Measurements from ENCODE around the gene NABP1. TPM values are rescaled to one million over a fixed set of nuclear protein-coding genes. Genes with fewer than 3 reads are reported as not detected.

NABP1 gene
- polyA plus RNA-seq, 1 of the 3 experiments (the other 2 are of a cell fraction), result 19.1 TPM

DNA sequence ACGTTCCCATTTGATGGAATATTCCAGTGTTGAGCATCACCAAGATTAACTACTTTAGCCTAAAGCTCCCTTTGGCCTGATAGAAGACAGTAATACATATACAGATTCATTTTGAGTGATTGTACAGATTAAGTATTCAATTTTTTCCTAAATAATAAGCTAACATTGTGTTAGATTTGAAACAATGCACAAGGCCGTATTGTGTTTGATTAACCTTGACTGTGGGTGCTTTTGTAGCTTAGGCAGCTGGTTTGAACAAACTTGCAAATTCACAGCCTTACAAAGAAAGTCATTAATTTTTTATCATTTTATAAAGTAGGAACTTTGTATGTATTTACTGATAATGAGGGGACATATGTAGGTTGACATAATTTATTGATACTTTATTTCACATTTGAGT, 29.6 kb downstream of the NABP1 start:
- no peaks in the 10 kb centered on the region for H3F3A ChIP-seq (replicated peaks; ENCODE audit: insufficient read depth)
- no peak overlapping the region for H3K4me3 ChIP-seq (ENCODE audit: low read depth in 2 of 2, low read length in 1 of 2)
- H3K9me3 ChIP-seq, result no peaks in the 10 kb centered on the region
- no peak overlapping the region for H3K9ac ChIP-seq
- ChIA-PET POLR2A (no interaction called here), CTCF (interaction anchor here (0.7 to 1.7 kb wide), 4 partner anchors 9 to 552 kb away, joined by 4 to 7 read pairs (median 5); no protein-coding TSS in a partner anchor)
- DNase-seq, result no peak
- H3K4me1 ChIP-seq (ENCODE audit: control insufficient read depth in 1 of 2, insufficient read depth in 2 of 2, low read depth in 1 of 2, low read length in 1 of 2), result no peaks in the 10 kb centered on the region
- no peak for TF ChIP-seq POLR2AphosphoS5 (IDR thresholded peaks at IDR 0.05; ENCODE audit: low read depth, low read length)
- TF ChIP-seq, protein P1, sequence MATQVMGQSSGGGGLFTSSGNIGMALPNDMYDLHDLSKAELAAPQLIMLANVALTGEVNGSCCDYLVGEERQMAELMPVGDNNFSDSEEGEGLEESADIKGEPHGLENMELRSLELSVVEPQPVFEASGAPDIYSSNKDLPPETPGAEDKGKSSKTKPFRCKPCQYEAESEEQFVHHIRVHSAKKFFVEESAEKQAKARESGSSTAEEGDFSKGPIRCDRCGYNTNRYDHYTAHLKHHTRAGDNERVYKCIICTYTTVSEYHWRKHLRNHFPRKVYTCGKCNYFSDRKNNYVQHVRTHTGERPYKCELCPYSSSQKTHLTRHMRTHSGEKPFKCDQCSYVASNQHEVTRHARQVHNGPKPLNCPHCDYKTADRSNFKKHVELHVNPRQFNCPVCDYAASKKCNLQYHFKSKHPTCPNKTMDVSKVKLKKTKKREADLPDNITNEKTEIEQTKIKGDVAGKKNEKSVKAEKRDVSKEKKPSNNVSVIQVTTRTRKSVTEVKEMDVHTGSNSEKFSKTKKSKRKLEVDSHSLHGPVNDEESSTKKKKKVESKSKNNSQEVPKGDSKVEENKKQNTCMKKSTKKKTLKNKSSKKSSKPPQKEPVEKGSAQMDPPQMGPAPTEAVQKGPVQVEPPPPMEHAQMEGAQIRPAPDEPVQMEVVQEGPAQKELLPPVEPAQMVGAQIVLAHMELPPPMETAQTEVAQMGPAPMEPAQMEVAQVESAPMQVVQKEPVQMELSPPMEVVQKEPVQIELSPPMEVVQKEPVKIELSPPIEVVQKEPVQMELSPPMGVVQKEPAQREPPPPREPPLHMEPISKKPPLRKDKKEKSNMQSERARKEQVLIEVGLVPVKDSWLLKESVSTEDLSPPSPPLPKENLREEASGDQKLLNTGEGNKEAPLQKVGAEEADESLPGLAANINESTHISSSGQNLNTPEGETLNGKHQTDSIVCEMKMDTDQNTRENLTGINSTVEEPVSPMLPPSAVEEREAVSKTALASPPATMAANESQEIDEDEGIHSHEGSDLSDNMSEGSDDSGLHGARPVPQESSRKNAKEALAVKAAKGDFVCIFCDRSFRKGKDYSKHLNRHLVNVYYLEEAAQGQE (IDR thresholded peaks at IDR 0.05; ENCODE audit: low read depth, low read length), result no peak
- TF ChIP-seq RCOR1 (IDR thresholded peaks at IDR 0.05; ENCODE audit: low read length), result no peak
- TF ChIP-seq, protein P2, sequence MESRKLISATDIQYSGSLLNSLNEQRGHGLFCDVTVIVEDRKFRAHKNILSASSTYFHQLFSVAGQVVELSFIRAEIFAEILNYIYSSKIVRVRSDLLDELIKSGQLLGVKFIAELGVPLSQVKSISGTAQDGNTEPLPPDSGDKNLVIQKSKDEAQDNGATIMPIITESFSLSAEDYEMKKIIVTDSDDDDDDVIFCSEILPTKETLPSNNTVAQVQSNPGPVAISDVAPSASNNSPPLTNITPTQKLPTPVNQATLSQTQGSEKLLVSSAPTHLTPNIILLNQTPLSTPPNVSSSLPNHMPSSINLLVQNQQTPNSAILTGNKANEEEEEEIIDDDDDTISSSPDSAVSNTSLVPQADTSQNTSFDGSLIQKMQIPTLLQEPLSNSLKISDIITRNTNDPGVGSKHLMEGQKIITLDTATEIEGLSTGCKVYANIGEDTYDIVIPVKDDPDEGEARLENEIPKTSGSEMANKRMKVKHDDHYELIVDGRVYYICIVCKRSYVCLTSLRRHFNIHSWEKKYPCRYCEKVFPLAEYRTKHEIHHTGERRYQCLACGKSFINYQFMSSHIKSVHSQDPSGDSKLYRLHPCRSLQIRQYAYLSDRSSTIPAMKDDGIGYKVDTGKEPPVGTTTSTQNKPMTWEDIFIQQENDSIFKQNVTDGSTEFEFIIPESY (IDR thresholded peaks at IDR 0.05; ENCODE audit: borderline replicate concordance, low read depth), result no peak
- no peak for TF ChIP-seq SMC3 (IDR thresholded peaks at IDR 0.05; ENCODE audit: low read depth, low read length)
- TF ChIP-seq, protein P3, sequence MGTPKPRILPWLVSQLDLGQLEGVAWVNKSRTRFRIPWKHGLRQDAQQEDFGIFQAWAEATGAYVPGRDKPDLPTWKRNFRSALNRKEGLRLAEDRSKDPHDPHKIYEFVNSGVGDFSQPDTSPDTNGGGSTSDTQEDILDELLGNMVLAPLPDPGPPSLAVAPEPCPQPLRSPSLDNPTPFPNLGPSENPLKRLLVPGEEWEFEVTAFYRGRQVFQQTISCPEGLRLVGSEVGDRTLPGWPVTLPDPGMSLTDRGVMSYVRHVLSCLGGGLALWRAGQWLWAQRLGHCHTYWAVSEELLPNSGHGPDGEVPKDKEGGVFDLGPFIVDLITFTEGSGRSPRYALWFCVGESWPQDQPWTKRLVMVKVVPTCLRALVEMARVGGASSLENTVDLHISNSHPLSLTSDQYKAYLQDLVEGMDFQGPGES (IDR thresholded peaks at IDR 0.05; ENCODE audit: low read depth, low read length), result no peak
- TF ChIP-seq TCF12 (IDR thresholded peaks at IDR 0.05), result no peak
- no peak for TF ChIP-seq RXRA (IDR thresholded peaks at IDR 0.05; ENCODE audit: borderline replicate concordance, low read depth)
- TF ChIP-seq, protein P4, sequence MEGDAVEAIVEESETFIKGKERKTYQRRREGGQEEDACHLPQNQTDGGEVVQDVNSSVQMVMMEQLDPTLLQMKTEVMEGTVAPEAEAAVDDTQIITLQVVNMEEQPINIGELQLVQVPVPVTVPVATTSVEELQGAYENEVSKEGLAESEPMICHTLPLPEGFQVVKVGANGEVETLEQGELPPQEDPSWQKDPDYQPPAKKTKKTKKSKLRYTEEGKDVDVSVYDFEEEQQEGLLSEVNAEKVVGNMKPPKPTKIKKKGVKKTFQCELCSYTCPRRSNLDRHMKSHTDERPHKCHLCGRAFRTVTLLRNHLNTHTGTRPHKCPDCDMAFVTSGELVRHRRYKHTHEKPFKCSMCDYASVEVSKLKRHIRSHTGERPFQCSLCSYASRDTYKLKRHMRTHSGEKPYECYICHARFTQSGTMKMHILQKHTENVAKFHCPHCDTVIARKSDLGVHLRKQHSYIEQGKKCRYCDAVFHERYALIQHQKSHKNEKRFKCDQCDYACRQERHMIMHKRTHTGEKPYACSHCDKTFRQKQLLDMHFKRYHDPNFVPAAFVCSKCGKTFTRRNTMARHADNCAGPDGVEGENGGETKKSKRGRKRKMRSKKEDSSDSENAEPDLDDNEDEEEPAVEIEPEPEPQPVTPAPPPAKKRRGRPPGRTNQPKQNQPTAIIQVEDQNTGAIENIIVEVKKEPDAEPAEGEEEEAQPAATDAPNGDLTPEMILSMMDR (IDR thresholded peaks at IDR 0.05), result no peak
- TF ChIP-seq, protein P5, sequence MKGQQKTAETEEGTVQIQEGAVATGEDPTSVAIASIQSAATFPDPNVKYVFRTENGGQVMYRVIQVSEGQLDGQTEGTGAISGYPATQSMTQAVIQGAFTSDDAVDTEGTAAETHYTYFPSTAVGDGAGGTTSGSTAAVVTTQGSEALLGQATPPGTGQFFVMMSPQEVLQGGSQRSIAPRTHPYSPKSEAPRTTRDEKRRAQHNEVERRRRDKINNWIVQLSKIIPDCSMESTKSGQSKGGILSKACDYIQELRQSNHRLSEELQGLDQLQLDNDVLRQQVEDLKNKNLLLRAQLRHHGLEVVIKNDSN (IDR thresholded peaks at IDR 0.05; ENCODE audit: borderline replicate concordance, low read depth), result no peak
- no peak for TF ChIP-seq MEF2A (IDR thresholded peaks at IDR 0.05; ENCODE audit: borderline replicate concordance, low read depth)
- TF ChIP-seq NFIC (IDR thresholded peaks at IDR 0.05; ENCODE audit: borderline replicate concordance), result no peak
- no peak for TF ChIP-seq TAF1 (IDR thresholded peaks at IDR 0.05; ENCODE audit: borderline replicate concordance, low read depth, low read length)
- TF ChIP-seq, protein P6, sequence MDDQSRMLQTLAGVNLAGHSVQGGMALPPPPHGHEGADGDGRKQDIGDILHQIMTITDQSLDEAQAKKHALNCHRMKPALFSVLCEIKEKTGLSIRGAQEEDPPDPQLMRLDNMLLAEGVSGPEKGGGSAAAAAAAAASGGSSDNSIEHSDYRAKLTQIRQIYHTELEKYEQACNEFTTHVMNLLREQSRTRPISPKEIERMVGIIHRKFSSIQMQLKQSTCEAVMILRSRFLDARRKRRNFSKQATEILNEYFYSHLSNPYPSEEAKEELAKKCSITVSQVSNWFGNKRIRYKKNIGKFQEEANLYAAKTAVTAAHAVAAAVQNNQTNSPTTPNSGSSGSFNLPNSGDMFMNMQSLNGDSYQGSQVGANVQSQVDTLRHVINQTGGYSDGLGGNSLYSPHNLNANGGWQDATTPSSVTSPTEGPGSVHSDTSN (IDR thresholded peaks at IDR 0.05), result no peak
- no peak for TF ChIP-seq TEAD4 (IDR thresholded peaks at IDR 0.05; ENCODE audit: borderline replicate concordance, insufficient read depth)
- no peak for TF ChIP-seq GABPA (IDR thresholded peaks at IDR 0.05; ENCODE audit: low read depth)
- TF ChIP-seq YY1 (IDR thresholded peaks at IDR 0.05; ENCODE audit: low read depth), result no peak
- TF ChIP-seq, protein P7, sequence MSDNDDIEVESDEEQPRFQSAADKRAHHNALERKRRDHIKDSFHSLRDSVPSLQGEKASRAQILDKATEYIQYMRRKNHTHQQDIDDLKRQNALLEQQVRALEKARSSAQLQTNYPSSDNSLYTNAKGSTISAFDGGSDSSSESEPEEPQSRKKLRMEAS (IDR thresholded peaks at IDR 0.05; ENCODE audit: low read depth), result no peak
- H3K9me2 ChIP-seq, result no peaks in the 10 kb centered on the region
- no peaks in the 10 kb centered on the region for H3K36me3 ChIP-seq (replicated peaks in 1 of 2; ENCODE audit: control insufficient read depth in 1 of 2, insufficient read depth in 2 of 2, low read length in 1 of 2)
- no peaks in the 10 kb centered on the region for H3K27me3 ChIP-seq (ENCODE audit: insufficient read depth)
- no peak overlapping the region for H2AFZ ChIP-seq (ENCODE audit: low read depth)
- H3K27ac ChIP-seq (ENCODE audit: low read depth in 2 of 2, low read length in 1 of 2), result no peak overlapping the region
- H3K79me2 ChIP-seq (ENCODE audit: insufficient read depth), result no peaks in the 10 kb centered on the region
- 76% methylated on average over 2 of the region's 2 CpGs for WGBS (ENCODE audit: low lambda C conversion rate)
- H4K20me1 ChIP-seq (ENCODE audit: insufficient read depth), result no peaks in the 10 kb centered on the region
- H3K4me2 ChIP-seq, result no peak overlapping the region
